Right cardiac atrium (tissue), 5 donors: ENCODE results near the gene TUFM. TPM values are rescaled to one million over a fixed set of nuclear protein-coding genes. Genes with fewer than 3 reads are reported as not detected.
A peak's percentile ranks its signal among the peaks of the same experiment; 100 is the strongest.
"Not testable (repeated sequence)": the region's sequence is repeated elsewhere in the genome, so short reads cannot be mapped to it uniquely, and the experiment has no call there.

Experiments used
- ATAC-seq, 2 donors: fragments of 200-7000 bp; cut with Tn5 transposase; one replicate each; pipeline versions ENCODE4 v1.8.0 to v1.9.1; 2020; ENCODE audit warnings: moderate library complexity in 2 of 2, mild to moderate bottlenecking in 1 of 2
- DNase-seq, 3 donors: peaks; one replicate each; pipeline ENCODE4 v3.0.0-alpha.2; 2020
- H3K27ac ChIP-seq: one replicate; pipeline ENCODE4 v1.5.1; 2013; ENCODE audit warnings: mild to moderate bottlenecking, low read length, control low read depth, moderate library complexity
- H3K27me3 ChIP-seq: one replicate; pipeline ENCODE4 v1.6.1; 2013; ENCODE audit not compliant: control insufficient read depth, insufficient read depth
- H3K4me1 ChIP-seq: one replicate; pipeline ENCODE4 v1.6.1; 2013; ENCODE audit warnings: low read length; ENCODE audit not compliant: control insufficient read depth, insufficient read depth
- H3K4me3 ChIP-seq: one replicate; pipeline ENCODE4 v1.5.1; 2013; ENCODE audit warnings: low read length, control low read depth
- H3K9me3 ChIP-seq: one replicate; pipeline ENCODE4 v1.6.1; 2013; ENCODE audit warnings: low read length; ENCODE audit not compliant: control insufficient read depth
- WGBS: extraction: QIAGEN DNeasy Blood & Tissue Kit; methylation state at CpG from one replicate; pipeline ENCODE4 v1.1.7; 2013; 5-methylcytosine and 5-hydroxymethylcytosine counted together
- intact Hi-C, 4 donors: fragments of 100-400 bp; cut with DNase I; formaldehyde crosslinking; loops; one replicate each; pipeline versions ENCODE4 v1.11.0 to v1.14.0; 2022 to 2023
- polyA plus RNA-seq: library from polyadenylated mRNA; stranded (reverse); fragments of 200-250 nt; gene quantifications from one replicate; pipeline ENCODE4 v1.2.3, GENCODE V29; 2013
- total RNA-seq, 4 donors: library from RNA; stranded (reverse); fragmentation: NEBNext Ultra II Directional; extraction: Animal tissue kit (Norgen Biotek cat#: 25700); gene quantifications; one replicate each; pipeline ENCODE4 v1.2.1, GENCODE V29; 2021
- donor health status: healthy with polysubstance abuse.
- donor health status: DM: no; HTN: yes; CAD: no.
- donor health status: DM: no; HTN: no; CAD: no.
- donor health status: DM: no; HTN: yes; CAD: no; lungs with severe emphysema.
- donor health status: DM: yes; HTN: yes; CAD: no.

The TUFM gene
- total and polyA plus RNA-seq, 5 donors = 160 to 227 (median 181) TPM

DNA sequence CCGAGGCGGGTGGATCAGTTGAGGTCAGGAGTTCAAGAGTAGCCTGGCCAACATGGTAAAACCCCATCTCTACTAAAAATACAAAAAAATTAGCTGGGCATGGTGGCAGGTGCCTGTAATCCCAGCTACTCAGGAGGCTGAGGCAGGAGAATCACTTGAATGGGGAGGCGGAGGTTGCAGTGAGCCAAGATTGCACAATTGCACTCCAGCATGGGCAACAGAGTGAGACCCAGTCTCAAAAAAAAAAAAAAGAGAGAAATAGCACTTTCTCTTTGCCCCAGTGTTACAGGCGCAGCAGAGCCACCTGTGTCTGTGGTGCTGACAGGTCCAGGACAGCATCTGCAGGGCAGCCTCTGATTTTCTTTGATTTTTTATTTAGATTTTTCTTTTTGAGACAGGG is 35.4 kb upstream of the TUFM start:
- WGBS = 86% methylated on average over 4 of the region's 4 CpGs
- not testable (repeated sequence) for ATAC-seq, DNase-seq, H3K27me3 ChIP-seq, H3K4me1 ChIP-seq, H3K4me3 ChIP-seq, H3K27ac ChIP-seq, H3K9me3 ChIP-seq
- intact Hi-C loops = loop anchor here in 1 of 4 donors (5.0 kb wide), 1 partner anchor 46 kb away; the partner anchor contains the start of gene RABEP2

DNA sequence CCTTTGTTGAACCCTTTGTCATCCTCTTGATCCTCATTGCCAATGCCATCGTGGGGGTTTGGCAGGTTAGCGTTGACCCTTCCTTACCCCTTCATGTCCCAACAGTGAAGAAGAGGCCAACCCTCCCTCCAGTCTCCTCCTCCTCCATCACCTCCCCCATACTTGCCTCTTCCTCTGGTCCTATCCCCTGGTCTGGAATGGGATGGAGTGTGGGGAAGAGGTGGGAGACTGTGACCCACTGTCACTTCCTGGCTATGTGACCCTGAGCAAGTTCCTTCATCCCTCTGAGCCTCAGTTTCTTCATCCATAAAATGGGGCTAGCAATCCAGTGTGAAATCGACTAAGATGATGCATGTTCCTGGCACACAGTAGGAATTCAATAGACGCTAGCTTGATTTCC is 34.8 kb upstream of the TUFM start:
- 75% methylated on average over 4 of the region's 4 CpGs for WGBS
- H3K4me3 ChIP-seq = no peak overlapping the region
- intact Hi-C loops = loop anchor here in 1 of 4 donors (5.0 kb wide), 1 partner anchor 46 kb away; the partner anchor contains the start of gene RABEP2

DNA sequence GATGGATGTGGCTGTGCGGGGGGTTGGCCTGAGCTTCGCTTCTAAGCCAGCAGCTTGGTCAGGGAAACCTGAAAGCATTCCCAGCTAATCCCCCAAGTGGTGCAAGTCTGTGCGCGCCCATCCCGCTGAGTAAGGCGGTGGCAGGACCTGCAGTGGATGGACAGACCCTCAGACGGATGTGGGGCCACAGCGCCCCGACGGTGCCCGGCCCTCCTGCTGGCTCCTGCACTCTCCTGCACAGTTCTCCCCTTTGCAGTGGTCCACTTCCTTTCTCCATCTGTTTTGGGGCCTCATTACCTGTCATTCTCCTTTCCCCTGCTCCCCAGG is 34.4 kb upstream of the TUFM start:
- Histone ChIP-seq H3K4me3 (no peak overlapping the region), H3K4me1 (peaks cover 3% of the 10 kb centered on the region)
- no peak for ATAC-seq

More for the DNA sequence above, 34.8 kb upstream of the TUFM start:
- Histone ChIP-seq H3K27me3 (no peaks in the 10 kb centered on the region), H3K27ac (no peak overlapping the region), H3K4me1 (peaks cover 3% of the 10 kb centered on the region), H3K9me3 (no peaks in the 10 kb centered on the region)
- DNase-seq (no peak), ATAC-seq (no peak)

DNA sequence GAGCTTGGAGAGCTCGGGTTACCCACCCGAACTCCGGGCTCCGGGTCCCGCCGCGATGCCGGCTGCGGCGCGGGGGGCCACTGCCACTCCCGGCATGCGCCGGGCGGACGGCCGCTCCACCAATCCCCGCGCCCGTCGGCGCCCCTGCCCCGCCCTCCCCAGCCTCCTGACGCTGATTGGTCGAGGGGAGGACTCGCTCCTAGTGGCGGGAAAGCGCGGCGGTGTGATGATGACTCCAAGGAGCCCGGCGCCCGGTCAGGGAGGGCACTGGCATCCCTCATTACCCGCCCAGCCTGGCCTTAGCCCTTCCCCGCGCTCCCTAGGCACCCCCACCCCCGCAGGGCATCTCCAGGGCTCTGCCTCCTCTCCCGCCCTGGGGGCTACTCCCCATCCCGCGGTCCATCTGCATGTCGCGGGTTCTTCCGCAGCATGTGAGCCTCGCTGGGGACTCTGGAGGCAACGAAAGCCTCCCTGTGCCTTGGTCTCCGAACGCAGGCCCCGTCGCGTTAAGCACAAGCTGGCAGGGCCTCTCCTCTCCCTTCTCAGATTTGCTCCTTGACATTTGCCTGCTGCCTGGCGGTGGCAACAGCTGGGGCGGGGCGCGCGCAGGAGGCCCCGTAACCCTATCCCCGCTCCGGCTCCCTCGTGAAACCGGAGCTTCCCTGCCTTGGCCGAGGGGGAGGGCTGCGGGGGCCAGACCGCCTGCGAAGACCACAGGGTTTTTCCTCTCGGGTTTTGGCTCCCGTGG is 33.9 kb upstream of the TUFM start:
- Histone ChIP-seq H3K27ac (no peak overlapping the region), H3K9me3 (no peaks in the 10 kb centered on the region), H3K4me1 (peaks cover 3% of the 10 kb centered on the region), H3K27me3 (no peaks in the 10 kb centered on the region), H3K4me3 (peak overlapping the region; percentile 73)
- ATAC-seq = peak; percentile 94 to 95
- DNase-seq = peak; percentile 89 to 96 (median 96)
- under 1% methylated on average over 66 of the region's 66 CpGs for WGBS
- intact Hi-C loops = loop anchor here in 3 of 4 donors (5.0 to 10.0 kb wide), 2 partner anchors 47 to 65 kb away; partner anchors contain the start of gene RABEP2 (in 1 of the 3)

More for the DNA sequence above, 34.4 kb upstream of the TUFM start:
- 9% methylated on average over 11 of the region's 11 CpGs for WGBS
- no peaks in the 10 kb centered on the region for H3K27me3 ChIP-seq
- no peaks in the 10 kb centered on the region for H3K9me3 ChIP-seq
- intact Hi-C loops = loop anchor here in 1 of 4 donors (5.0 kb wide), 1 partner anchor 47 kb away; the partner anchor contains the start of gene RABEP2
- DNase-seq = no peak
- no peak overlapping the region for H3K27ac ChIP-seq

DNA sequence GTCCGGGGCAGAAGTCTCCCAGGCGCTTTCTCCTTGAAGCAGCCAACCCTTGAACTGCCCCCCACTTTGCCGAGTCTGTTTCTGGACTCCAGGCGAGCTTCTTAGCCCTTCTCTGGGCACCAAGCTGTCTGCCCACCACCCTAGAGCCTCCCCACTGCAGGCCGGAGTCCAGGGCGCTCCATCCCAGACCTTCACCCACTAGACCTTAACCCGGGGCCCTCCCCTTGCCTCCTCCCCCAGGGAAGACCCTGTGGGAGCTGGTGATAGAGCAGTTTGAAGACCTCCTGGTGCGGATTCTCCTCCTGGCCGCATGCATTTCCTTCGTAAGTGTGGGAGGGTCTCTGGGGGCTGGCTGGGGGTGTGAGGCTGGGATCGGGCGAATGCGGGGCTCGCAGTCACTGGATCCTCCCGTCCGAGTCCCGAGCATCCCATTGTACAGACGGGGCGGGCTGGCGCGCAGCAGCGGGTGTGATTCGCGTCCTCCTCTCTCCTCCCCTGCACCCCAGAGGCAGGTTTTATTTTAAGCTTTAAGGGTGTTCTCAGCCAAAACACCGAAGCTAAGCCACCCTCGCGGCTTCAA is 33.2 kb upstream of the TUFM start:
- peak in 1 of 3 donors; percentile 36 for DNase-seq
- Histone ChIP-seq H3K9me3 (no peaks in the 10 kb centered on the region), H3K4me3 (peak overlapping the region; percentile 73), H3K27me3 (no peaks in the 10 kb centered on the region), H3K4me1 (peaks cover 3% of the 10 kb centered on the region), H3K27ac (no peak overlapping the region)
- under 1% methylated on average over 27 of the region's 27 CpGs for WGBS
- ATAC-seq = peak; percentile 28 to 45
- intact Hi-C loops = loop anchor here in 2 of 4 donors (10.0 kb wide), 1 partner anchor 65 kb away; no protein-coding TSS in a partner anchor

DNA sequence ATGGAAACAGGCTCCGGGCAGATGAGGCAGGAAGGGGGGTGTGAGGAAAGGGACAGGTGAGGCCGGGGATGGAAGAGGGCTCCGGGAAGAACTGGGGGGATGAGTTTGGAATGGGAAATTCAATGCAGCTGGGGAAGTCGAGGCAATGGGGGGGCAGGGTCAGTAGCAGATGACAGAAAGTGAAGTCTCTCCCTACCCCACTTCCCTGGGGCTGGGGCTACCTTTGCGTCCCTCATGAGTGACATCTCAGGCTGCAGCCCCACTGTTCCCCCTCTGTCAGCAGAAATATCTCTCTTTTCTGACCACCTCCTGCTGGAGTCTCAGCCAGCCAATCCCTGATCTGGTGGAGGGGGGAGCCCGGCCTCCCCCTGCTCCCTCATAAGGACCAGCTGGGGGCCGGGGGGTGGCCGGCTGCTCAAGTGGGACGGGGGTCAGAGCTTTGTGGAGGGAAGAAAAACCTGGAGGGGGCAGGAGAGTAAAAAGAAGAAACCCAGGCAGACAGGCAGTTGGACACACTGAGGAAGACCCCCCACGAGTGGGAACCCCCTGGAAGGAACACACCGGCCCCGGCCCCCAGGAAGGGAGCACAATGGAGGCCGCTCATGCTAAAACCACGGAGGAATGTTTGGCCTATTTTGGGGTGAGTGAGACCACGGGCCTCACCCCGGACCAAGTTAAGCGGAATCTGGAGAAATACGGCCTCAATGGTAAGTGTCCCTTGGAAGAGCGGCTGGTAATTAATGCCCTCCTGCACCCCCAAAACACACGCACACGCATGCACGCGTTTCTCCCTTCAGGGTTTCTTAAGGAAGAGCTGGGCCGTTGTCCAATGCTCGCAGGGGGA is 32.2 kb upstream of the TUFM start, which contains the start of gene ATP2A1:
ATP2A1 (plus strand) TSS at position 406 of the 844 bp plus-strand sequence; CDS start at position 590, 184 bp downstream.
- ATAC-seq = no peak

DNA sequence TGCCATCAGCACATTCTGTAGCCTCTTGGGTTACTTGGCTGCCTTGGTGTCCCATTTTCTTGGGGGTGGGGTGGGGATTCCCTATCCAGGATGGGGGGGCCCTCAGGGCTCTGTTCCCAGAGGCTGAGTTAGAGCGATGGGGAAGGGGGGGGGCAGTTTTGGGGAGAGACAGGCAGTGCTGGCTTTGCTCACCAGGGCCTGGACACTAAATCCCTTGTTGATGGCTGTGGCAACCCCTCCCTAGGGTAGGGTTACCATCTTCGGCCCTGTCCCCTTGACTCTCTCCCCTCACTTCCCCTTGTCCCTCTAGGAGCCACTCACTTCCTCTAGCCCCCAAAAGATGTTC is 31.5 kb upstream of the TUFM start:
- peaks cover 3% of the 10 kb centered on the region for H3K4me1 ChIP-seq
- H3K9me3 ChIP-seq = no peaks in the 10 kb centered on the region
- no peak overlapping the region for H3K4me3 ChIP-seq
- no peaks in the 10 kb centered on the region for H3K27me3 ChIP-seq
- WGBS = 60% methylated on average over 2 of the region's 2 CpGs
- intact Hi-C loops = loop anchor here in 2 of 4 donors (10.0 kb wide), 1 partner anchor 67 kb away; no protein-coding TSS in a partner anchor
- DNase-seq (peak in 1 of 3 donors; percentile 14), ATAC-seq (no peak)
- H3K27ac ChIP-seq = no peak overlapping the region

More for the DNA sequence above, 32.2 kb upstream of the TUFM start, which contains the start of gene ATP2A1:
- intact Hi-C loops = loop anchor here in 2 of 4 donors (10.0 kb wide), 1 partner anchor 66 kb away; no protein-coding TSS in a partner anchor
- WGBS = 67% methylated on average over 25 of the region's 25 CpGs
- Histone ChIP-seq H3K4me1 (peaks cover 3% of the 10 kb centered on the region), H3K4me3 (peak within 1 kb of the TSS; percentile 73), H3K9me3 (no peaks in the 10 kb centered on the region), H3K27ac (no peak within 1 kb of the TSS), H3K27me3 (no peaks in the 10 kb centered on the region)
- no peak for DNase-seq

DNA sequence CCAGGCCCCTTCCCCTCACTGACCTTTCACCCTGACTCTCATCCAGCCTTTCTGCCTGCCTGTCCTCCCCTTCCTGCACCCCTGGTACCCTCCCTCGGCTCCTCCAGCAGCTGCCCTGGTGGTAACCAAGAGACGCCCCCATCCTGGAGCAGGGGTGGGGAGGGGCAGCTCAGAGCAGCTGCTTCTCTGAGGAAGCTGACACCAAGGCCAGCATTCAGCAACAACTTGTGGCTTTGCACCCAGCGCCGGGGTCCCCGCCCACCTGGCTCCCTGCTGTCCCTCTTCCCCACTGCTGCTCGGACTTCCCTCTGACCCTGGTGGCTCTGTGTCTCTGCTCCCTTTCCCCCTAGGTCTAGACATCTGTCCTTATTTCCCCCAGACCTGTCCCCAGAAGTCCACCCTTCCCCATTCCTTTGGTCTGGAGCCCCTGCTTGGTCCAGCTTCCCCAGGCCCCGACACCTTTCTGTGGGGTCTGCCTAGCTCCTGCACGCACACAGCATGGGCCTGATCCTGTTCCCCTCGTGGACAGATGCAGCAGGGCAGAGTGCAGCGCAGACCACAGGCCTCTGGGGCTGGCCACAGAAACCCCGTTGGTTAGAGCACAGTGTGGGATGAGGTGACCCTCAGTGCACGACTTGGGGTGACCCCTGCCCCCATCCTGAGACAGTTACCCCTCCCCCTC is 31.0 kb upstream of the TUFM start:
- Histone ChIP-seq H3K9me3 (no peaks in the 10 kb centered on the region), H3K4me3 (no peak overlapping the region), H3K27me3 (no peaks in the 10 kb centered on the region), H3K27ac (no peak overlapping the region), H3K4me1 (peaks cover 3% of the 10 kb centered on the region)
- DNase-seq (peak in 2 of 3 donors; percentile 20 to 56), ATAC-seq (no peak)
- 47% methylated on average over 12 of the region's 12 CpGs for WGBS
- intact Hi-C loops = loop anchor here in 2 of 4 donors (10.0 kb wide), 1 partner anchor 68 kb away; no protein-coding TSS in a partner anchor

DNA sequence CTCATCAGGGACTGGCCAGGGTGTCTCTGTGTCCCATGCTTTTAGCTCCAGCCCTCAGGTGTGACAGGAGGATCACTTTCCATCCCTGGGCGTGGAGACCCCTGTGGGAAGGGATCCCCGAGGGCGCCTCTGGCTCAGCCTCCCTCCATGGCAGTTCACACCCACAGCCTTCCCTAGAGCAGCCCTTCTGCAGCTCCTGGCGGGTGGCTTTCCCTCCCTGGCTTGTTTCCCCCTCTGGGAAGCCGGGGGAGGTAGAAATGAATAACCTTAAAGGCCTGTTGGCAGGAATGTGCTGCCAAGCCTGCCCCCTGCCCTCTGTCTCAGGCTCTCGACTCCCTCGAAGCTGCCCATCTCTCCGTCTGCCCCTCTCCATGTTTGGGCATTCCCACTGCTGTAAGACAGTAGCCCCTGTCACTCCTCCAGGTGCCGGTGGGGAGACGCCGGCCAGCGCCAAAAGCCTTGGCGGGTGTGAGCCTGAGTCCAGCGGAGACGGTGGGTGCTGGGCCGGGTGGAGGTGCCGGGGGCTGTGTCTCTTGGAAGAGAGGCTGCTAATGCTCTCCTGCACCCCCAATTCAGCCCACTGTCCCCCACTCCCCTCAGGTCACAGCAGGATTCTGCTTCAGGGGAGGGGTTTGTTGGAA is 30.0 kb upstream of the TUFM start:
- no peaks in the 10 kb centered on the region for H3K9me3 ChIP-seq
- peaks cover 3% of the 10 kb centered on the region for H3K4me1 ChIP-seq
- no peak overlapping the region for H3K4me3 ChIP-seq
- intact Hi-C loops = loop anchor here in 2 of 4 donors (10.0 kb wide), 1 partner anchor 69 kb away; no protein-coding TSS in a partner anchor
- H3K27me3 ChIP-seq = no peaks in the 10 kb centered on the region
- 54% methylated on average over 17 of the region's 17 CpGs for WGBS
- ATAC-seq (no peak), DNase-seq (peak in 2 of 3 donors; percentile 27 to 42)
- H3K27ac ChIP-seq = no peak overlapping the region
